Measurements from ENCODE around the gene TIMM17A.
"Not testable (repeated sequence)": the region's sequence is repeated elsewhere in the genome, so short reads cannot be mapped to it uniquely, and the experiment has no call there.

TIMM17A gene

GRCh38 chr1:201940316-201940715, 15.0 kb upstream of the TIMM17A start:
- not testable (repeated sequence) for DNase-seq (ENCODE audit: low read depth)

DNA sequence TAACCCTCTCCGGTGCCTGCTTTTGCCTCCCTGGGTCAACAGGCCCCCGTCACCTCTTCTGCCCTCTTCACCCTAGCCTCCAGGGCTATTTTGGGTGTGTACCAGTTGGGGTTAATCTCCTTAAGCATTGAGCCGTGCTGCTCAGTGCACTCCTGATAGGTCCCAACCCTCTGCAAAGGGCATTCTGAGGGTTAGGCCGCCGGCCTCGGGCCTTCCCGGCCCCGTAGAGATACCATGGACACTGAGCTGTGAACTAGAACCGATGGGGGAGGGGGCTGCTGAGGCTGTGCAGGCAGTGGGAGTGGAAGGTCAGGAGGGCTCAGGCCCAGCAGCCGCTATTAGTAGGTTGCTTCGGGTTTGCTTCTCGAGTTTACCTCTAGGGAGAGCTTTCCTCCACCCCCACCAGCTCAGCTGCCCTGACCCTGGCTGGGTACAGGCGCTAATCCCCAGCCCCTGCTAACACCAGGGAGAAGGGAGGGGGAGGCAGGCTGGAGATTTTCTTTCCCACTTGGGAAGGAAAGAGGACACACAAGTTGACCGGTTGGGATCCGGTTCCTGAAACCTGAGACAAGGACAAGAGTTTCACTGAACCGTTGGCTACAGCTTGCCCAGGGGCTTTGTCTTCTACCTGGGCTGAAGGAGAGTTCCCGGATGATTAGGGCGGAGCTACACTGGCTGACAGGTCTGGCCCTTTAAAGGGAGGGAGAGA, 13.7 kb upstream of the TIMM17A start:
- no peak for DNase-seq (ENCODE audit: low read depth)

- no peak for DNase-seq (ENCODE audit: low read depth)
Measured at GRCh38 chr1:201942129-201942495, 13.2 kb upstream of the TIMM17A start.

GRCh38 chr1:201944002-201944401, 11.3 kb upstream of the TIMM17A start:
- DNase-seq (ENCODE audit: low read depth), result no peak

GRCh38 chr1:201944639-201945038, 10.7 kb upstream of the TIMM17A start:
- no peak for DNase-seq (ENCODE audit: low read depth)

GRCh38 chr1:201945157-201945556, 10.1 kb upstream of the TIMM17A start:
- DNase-seq (ENCODE audit: low read depth), result no peak

DNA sequence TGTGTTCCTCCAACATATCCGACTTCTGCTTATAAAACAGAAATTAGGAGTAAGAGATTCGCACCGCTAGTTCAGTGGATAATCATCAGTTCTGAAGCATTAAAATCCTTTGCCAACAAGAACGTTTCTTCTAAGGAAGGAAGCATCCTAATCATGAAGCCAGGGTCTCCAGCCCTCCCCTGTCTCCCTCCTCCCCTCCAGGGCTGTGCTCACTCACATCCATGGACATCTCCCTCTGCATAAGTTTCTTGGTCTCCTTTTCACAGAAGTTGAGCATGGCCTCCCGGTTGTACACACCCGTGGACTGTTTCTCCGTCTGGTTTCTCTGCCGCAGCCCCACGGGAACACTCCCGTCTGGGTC, 9.5 kb upstream of the TIMM17A start:
- no peak for DNase-seq (ENCODE audit: low read depth)

- DNase-seq (ENCODE audit: low read depth), result peak; percentile 81
Measured at GRCh38 chr1:201946224-201946908, 8.9 kb upstream of the TIMM17A start, which contains the start of gene LMOD1. Gene LMOD1 (minus strand): TSS chr1:201946548. CDS start chr1:201946340, 208 bp downstream.

DNA sequence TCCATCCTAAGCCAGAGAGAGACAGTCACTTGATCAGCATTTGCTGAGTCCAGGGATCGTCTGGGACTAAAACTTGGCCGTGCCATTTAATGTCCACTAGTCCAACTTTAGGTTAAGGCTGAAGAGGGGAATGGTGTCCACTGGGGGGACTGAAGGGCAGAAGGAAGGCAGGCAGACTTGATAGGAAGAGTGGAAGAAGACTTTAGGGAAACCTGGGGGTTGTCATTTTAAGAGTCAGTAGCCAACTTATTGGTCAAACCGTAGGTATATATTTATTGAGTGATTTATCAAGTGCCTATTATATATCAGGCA, 7.7 kb upstream of the TIMM17A start:
- DNase-seq (ENCODE audit: low read depth), result no peak

DNA sequence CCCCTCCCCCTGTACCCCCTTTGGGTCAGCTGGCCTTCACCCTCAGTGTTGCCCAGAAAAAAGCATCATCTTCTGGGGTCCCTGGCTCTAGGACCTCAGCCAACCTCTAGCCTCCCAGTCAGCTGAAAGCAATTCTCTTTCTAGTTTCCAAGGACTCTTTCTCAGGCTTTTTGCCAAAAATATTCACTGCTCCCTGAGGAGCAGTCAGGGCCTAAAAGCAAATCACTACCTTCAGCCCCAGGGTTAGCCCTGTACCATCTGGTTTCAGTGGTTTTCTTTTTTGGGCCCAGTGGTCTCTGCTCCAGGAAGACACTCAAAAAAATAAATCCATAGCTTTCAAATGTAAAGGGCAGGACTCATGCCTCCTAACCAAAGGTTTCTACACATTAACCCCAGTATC, 5.8 kb upstream of the TIMM17A start:
- no peak for DNase-seq (ENCODE audit: low read depth)

GRCh38 chr1:201954263-201955008, 867 bp upstream of the TIMM17A start:
- DNase-seq (ENCODE audit: low read depth), result no peak

GRCh38 chr1:201955729-201956143, 433 bp downstream of the TIMM17A start:
- DNase-seq (ENCODE audit: low read depth), result no peak

GRCh38 chr1:201958348-201958747, 3.0 kb downstream of the TIMM17A start:
- no peak for DNase-seq (ENCODE audit: low read depth)

DNA sequence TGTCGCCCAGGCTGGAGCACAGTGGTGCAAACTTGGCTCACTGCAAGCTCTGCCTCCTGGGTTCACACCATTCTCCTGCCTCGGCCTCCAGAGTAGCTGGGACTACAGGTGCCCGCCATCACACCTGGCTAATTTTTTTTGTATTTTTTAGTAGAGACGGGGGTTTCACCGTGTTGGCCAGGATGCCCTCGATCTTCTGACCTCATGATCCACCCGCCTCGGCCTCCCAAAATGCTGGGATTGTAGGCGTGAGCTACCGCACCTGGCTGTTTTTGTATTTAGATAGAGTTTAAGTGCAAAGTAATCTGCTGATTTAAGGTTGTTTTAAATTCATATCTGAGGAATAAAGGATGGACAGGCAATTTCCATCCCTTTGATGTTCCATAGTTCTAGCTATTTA, 7.1 kb downstream of the TIMM17A start:
- not testable (repeated sequence) for DNase-seq (ENCODE audit: low read depth)

DNA sequence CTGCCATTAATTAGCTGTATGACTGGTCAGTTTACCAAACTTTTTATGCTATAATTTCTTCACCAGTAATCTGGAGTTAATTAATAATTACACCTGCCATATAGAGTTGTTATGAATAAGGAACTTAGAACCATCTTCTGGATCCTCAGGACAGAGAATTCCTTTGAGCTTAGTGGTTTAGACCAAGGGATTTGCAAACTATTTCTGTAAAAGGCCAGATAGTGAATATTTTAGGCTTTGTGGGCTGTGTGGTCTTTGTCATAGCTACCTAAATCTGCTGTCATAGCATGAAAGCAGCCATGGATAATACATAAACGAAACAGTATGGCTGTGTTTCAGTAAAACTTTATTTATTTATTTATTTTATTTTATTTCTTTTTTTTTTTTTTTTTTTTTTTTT, 9.0 kb downstream of the TIMM17A start:
- DNase-seq (ENCODE audit: low read depth), result no peak

GRCh38 chr1:201966171-201966570, 10.9 kb downstream of the TIMM17A start:
- no peak for DNase-seq (ENCODE audit: low read depth)

GRCh38 chr1:201968202-201968925, 13.1 kb downstream of the TIMM17A start:
- DNase-seq (ENCODE audit: low read depth), result no peak

- no peak for DNase-seq (ENCODE audit: low read depth)
Measured at GRCh38 chr1:201970334-201971159, 15.2 kb downstream of the TIMM17A start.

- no peak for DNase-seq (ENCODE audit: low read depth)
Measured at GRCh38 chr1:201982082-201982622, 26.8 kb downstream of the TIMM17A start.

- peak; percentile 62 for DNase-seq (ENCODE audit: low read depth)
Measured at GRCh38 chr1:201982623-201983379, 27.5 kb downstream of the TIMM17A start, which contains the start of gene RNPEP. Gene RNPEP (plus strand): TSS chr1:201982648. CDS start chr1:201982667, 19 bp downstream.
